HepG2 (cell line): ENCODE data around the gene ZNF30. TPM values are rescaled to one million over a fixed set of nuclear protein-coding genes. Genes with fewer than 3 reads are reported as not detected.

Experiments
- ARID3A ChIP-seq: IDR thresholded peaks from 2 replicates; pipeline ENCODE4 v1.6.1; 2012; ENCODE audit warnings: low read depth, low read length, improper control_type of control experiment
- HES4 ChIP-seq: sonication (generic); formaldehyde crosslinking; IDR thresholded peaks from 2 replicates; pipeline ENCODE4 v1.9.0; 2021; ENCODE audit warnings: mild to moderate bottlenecking, missing genetic modification reagents, borderline replicate concordance
- IRX3 ChIP-seq: sonication (generic); formaldehyde crosslinking; IDR thresholded peaks from 2 replicates; pipeline ENCODE4 v1.8.1; 2023; ENCODE audit warnings: mild to moderate bottlenecking, low read depth, missing genetic modification reagents, borderline replicate concordance
- TCF7 ChIP-seq: sonication (generic); IDR thresholded peaks from 2 replicates; pipeline ENCODE4 v1.6.1; 2016; ENCODE audit warnings: antibody characterized with exemption, low read depth
- ZNF644 ChIP-seq: IDR thresholded peaks from 2 replicates; pipeline ENCODE4 v1.6.1; 2016; ENCODE audit warnings: low read depth
- polyA plus RNA-seq, 8 experiments: library from polyadenylated mRNA; depleted of rRNA in 3 of 8; stranded (reverse) in 7 of 8; unstranded in 1 of 8; fragments of >200 nt; fragmentation: Illumina TruSeq in 4 of 8; extraction: Trizol in 4 of 8; gene quantifications; 2 replicates each; pipeline versions ENCODE4 v1.2.1 to v1.2.3, GENCODE V29; 2011 to 2016; ENCODE audit warnings: low read depth in 4 of 8, missing spikeins in 1 of 8, mixed read lengths in 1 of 8; ENCODE audit not compliant: insufficient read depth in 1 of 8
- total RNA-seq, 5 experiments: library from RNA; depleted of rRNA; stranded (reverse); fragments of >200 nt; fragmentation: Illumina TruSeq; extraction: Trizol; gene quantifications; 2 replicates each; pipeline ENCODE4 v1.2.3, GENCODE V29; 2016; ENCODE audit warnings: low read depth in 1 of 5
- TF ChIP-seq, protein P1 (sequence below): sonication (generic); formaldehyde crosslinking; IDR thresholded peaks from 2 replicates; pipeline ENCODE4 v1.5.0; 2020; ENCODE audit warnings: mild to moderate bottlenecking, missing genetic modification reagents, borderline replicate concordance
- TF ChIP-seq, protein P2 (sequence below): sonication (generic); formaldehyde crosslinking; IDR thresholded peaks from 2 replicates; pipeline ENCODE4 v1.5.1; 2020; ENCODE audit warnings: mild to moderate bottlenecking, missing genetic modification reagents, borderline replicate concordance
- TF ChIP-seq, protein P3 (sequence below): sonication (generic); formaldehyde crosslinking; IDR thresholded peaks from one replicate; pipeline ENCODE4 v1.5.1; 2020; ENCODE audit warnings: mild to moderate bottlenecking, missing genetic modification reagents; ENCODE audit errors: not compliant biosample characterization
- TF ChIP-seq, protein P4 (sequence below): sonication (generic); formaldehyde crosslinking; IDR thresholded peaks from 2 replicates; pipeline ENCODE4 v1.5.1; 2020; ENCODE audit warnings: mild to moderate bottlenecking, missing genetic modification reagents, moderate library complexity

ZNF30 gene
- total and polyA plus RNA-seq, 2 of the 13 experiments (the other 11 are each of a cell fraction or from before 2014, with no cell fraction given): 2.3 to 4.4 TPM

GRCh38 chr19:34960940-34961679 is 34.4 kb downstream of the ZNF30 start (continued):
- TF ChIP-seq, protein P1, sequence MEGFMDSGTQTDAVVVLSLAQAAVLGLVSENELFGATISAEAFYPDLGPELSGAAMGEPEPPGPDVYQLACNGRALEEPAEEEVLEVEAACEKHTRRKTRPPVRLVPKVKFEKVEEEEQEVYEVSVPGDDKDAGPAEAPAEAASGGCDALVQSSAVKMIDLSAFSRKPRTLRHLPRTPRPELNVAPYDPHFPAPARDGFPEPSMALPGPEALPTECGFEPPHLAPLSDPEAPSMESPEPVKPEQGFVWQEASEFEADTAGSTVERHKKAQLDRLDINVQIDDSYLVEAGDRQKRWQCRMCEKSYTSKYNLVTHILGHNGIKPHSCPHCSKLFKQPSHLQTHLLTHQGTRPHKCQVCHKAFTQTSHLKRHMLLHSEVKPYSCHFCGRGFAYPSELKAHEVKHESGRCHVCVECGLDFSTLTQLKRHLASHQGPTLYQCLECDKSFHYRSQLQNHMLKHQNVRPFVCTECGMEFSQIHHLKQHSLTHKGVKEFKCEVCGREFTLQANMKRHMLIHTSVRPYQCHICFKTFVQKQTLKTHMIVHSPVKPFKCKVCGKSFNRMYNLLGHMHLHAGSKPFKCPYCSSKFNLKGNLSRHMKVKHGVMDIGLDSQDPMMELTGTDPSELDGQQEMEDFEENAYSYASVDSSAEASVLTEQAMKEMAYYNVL (CRISPR knock-in tag): no peak
- TF ChIP-seq, protein P2, sequence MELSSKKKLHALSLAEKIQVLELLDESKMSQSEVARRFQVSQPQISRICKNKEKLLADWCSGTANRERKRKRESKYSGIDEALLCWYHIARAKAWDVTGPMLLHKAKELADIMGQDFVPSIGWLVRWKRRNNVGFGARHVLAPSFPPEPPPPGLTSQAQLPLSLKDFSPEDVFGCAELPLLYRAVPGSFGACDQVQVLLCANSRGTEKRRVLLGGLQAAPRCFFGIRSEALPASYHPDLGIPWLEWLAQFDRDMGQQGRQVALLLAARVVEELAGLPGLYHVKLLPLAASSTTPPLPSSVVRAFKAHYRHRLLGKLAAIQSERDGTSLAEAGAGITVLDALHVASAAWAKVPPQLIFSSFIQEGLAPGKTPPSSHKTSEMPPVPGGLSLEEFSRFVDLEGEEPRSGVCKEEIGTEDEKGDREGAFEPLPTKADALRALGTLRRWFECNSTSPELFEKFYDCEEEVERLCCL: no peak
- TF ChIP-seq HES4 (CRISPR knock-in tag) (no peak), TCF7 (no peak), ARID3A (no peak), IRX3 (CRISPR knock-in tag) (no peak), ZNF644 (no peak)
- TF ChIP-seq, protein P3, sequence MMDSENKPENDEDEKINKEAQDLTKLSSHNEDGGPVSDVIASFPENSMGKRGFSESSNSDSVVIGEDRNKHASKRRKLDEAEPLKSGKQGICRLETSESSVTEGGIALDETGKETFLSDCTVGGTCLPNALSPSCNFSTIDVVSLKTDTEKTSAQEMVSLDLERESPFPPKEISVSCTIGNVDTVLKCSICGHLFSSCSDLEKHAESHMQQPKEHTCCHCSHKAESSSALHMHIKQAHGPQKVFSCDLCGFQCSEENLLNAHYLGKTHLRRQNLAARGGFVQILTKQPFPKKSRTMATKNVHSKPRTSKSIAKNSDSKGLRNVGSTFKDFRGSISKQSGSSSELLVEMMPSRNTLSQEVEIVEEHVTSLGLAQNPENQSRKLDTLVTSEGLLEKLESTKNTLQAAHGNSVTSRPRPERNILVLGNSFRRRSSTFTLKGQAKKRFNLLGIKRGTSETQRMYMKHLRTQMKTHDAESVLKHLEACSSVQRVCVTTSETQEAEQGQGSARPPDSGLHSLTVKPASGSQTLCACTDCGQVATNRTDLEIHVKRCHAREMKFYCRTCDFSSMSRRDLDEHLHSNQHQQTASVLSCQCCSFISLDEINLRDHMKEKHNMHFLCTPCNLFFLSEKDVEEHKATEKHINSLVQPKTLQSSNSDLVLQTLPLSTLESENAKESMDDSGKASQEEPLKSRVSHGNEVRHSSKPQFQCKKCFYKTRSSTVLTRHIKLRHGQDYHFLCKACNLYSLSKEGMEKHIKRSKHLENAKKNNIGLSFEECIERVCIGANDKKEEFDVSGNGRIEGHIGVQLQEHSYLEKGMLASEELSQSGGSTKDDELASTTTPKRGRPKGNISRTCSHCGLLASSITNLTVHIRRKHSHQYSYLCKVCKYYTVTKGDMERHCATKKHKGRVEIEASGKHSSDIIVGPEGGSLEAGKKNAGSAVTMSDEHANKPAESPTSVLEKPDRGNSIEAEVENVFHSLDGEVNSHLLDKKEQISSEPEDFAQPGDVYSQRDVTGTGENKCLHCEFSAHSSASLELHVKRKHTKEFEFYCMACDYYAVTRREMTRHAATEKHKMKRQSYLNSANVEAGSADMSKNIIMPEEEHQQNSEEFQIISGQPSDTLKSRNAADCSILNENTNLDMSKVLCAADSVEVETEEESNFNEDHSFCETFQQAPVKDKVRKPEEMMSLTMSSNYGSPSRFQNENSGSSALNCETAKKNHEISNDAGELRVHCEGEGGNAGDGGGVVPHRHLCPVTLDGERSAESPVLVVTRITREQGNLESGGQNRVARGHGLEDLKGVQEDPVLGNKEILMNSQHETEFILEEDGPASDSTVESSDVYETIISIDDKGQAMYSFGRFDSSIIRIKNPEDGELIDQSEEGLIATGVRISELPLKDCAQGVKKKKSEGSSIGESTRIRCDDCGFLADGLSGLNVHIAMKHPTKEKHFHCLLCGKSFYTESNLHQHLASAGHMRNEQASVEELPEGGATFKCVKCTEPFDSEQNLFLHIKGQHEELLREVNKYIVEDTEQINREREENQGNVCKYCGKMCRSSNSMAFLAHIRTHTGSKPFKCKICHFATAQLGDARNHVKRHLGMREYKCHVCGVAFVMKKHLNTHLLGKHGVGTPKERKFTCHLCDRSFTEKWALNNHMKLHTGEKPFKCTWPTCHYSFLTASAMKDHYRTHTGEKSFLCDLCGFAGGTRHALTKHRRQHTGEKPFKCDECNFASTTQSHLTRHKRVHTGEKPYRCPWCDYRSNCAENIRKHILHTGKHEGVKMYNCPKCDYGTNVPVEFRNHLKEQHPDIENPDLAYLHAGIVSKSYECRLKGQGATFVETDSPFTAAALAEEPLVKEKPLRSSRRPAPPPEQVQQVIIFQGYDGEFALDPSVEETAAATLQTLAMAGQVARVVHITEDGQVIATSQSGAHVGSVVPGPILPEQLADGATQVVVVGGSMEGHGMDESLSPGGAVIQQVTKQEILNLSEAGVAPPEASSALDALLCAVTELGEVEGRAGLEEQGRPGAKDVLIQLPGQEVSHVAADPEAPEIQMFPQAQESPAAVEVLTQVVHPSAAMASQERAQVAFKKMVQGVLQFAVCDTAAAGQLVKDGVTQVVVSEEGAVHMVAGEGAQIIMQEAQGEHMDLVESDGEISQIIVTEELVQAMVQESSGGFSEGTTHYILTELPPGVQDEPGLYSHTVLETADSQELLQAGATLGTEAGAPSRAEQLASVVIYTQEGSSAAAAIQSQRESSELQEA (CRISPR knock-in tag): no peak
- TF ChIP-seq, protein P4, sequence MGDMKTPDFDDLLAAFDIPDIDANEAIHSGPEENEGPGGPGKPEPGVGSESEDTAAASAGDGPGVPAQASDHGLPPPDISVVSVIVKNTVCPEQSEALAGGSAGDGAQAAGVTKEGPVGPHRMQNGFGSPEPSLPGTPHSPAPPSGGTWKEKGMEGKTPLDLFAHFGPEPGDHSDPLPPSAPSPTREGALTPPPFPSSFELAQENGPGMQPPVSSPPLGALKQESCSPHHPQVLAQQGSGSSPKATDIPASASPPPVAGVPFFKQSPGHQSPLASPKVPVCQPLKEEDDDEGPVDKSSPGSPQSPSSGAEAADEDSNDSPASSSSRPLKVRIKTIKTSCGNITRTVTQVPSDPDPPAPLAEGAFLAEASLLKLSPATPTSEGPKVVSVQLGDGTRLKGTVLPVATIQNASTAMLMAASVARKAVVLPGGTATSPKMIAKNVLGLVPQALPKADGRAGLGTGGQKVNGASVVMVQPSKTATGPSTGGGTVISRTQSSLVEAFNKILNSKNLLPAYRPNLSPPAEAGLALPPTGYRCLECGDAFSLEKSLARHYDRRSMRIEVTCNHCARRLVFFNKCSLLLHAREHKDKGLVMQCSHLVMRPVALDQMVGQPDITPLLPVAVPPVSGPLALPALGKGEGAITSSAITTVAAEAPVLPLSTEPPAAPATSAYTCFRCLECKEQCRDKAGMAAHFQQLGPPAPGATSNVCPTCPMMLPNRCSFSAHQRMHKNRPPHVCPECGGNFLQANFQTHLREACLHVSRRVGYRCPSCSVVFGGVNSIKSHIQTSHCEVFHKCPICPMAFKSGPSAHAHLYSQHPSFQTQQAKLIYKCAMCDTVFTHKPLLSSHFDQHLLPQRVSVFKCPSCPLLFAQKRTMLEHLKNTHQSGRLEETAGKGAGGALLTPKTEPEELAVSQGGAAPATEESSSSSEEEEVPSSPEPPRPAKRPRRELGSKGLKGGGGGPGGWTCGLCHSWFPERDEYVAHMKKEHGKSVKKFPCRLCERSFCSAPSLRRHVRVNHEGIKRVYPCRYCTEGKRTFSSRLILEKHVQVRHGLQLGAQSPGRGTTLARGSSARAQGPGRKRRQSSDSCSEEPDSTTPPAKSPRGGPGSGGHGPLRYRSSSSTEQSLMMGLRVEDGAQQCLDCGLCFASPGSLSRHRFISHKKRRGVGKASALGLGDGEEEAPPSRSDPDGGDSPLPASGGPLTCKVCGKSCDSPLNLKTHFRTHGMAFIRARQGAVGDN (CRISPR knock-in tag): peak; percentile 53
